Tibial nerve (tissue), 4 donors: ENCODE measurements around the gene SMOC1. TPM values are rescaled to one million over a fixed set of nuclear protein-coding genes. Genes with fewer than 3 reads are reported as not detected.

Source experiments
- DNase-seq, 2 donors: peaks; one replicate each; pipeline ENCODE4 v3.0.0-alpha.2; 2019; ENCODE audit warnings: low spot score in 2 of 2
- H3K27ac ChIP-seq, 4 donors: fragments of 200-600 bp; sonication (generic) in 3 of 4; one replicate each; pipeline ENCODE4 v1.5.1; 2017 to 2019; ENCODE audit warnings: mild to moderate bottlenecking in 1 of 4
- H3K27me3 ChIP-seq, 2 donors: fragments of 200-600 bp; sonication (generic) in 1 of 2; one replicate each; pipeline versions ENCODE4 v1.5.1 to v1.6.0; 2017 to 2019
- H3K36me3 ChIP-seq, 3 donors: fragments of 200-600 bp; sonication (generic); one replicate each; pipeline ENCODE4 v1.5.1; 2018 to 2019
- H3K4me1 ChIP-seq, 4 donors: fragments of 200-600 bp; sonication (generic) in 3 of 4; one replicate each; pipeline ENCODE4 v1.5.1; 2017 to 2019
- H3K4me3 ChIP-seq, 4 donors: fragments of 200-600 bp; sonication (generic) in 3 of 4; one replicate each; pipeline ENCODE4 v1.5.1; 2017 to 2019; ENCODE audit warnings: mild to moderate bottlenecking in 1 of 4, moderate library complexity in 1 of 4
- H3K9me3 ChIP-seq, 4 donors: fragments of 200-600 bp; sonication (generic) in 3 of 4; one replicate each; pipeline ENCODE4 v1.5.1; 2017 to 2019
- EP300 ChIP-seq, 2 donors: sonication (generic); formaldehyde crosslinking; IDR thresholded peaks; one replicate each; pipeline ENCODE4 v1.6.1; 2017; ENCODE audit warnings: antibody characterized with exemption in 2 of 2, mild to moderate bottlenecking in 1 of 2
- POLR2A ChIP-seq, 2 donors: fragments of 450-650 bp; IDR thresholded peaks; one replicate each; pipeline ENCODE4 v1.6.1; 2017; ENCODE audit warnings: antibody characterized with exemption in 2 of 2, mild to moderate bottlenecking in 2 of 2, moderate library complexity in 2 of 2
- WGBS, 2 donors: methylation state at CpG; one replicate each; pipeline ENCODE4 v1.1.5; 2018; 5-methylcytosine and 5-hydroxymethylcytosine counted together
- total RNA-seq, 4 donors: library from RNA; depleted of rRNA; stranded (reverse); fragments of >200 nt; gene quantifications; one replicate each; pipeline ENCODE4 v1.1.0, GENCODE V29; 2016
- TF ChIP-seq, protein P1 (sequence below), 5 experiments: fragments of 200-600 bp in 3 of 5; fragments of 450-650 bp in 2 of 5; sonication (generic) in 3 of 5; IDR thresholded peaks; one replicate each; pipeline ENCODE4 v1.5.1; 2016 to 2019; ENCODE audit warnings: antibody characterized with exemption in 5 of 5, mild to moderate bottlenecking in 3 of 5, moderate library complexity in 2 of 5

The SMOC1 gene
- total RNA-seq, 4 donors from 2014 or later: 6.0 to 14.4 (median 13.3) TPM

DNA sequence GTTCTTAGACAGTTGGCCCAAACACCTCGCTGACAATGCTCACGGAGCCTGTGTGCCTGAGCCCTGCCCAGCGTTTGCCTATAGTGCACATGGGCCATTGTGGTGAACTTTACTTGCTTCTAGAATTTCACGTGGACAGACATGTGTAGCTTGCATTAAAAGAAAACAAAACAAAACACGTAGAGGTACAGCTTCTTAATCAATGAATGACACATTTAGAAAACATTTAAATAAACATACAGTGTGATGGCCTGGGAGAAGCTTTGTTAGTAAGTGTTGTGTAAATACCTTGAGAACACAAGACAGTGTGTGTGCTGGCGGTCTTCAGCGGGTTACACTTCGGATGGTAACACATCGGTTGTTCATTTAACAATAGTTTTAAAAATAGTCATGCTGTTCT is 38.1 kb downstream of the SMOC1 start:
- Histone ChIP-seq H3K4me3 (no peak overlapping the region), H3K9me3 (peaks cover 0 to 4% (median 0%) of the 10 kb centered on the region in 4 donors), H3K4me1 (peaks cover 0 to 8% (median 0%) of the 10 kb centered on the region in 4 donors), H3K36me3 (no peaks in the 10 kb centered on the region), H3K27me3 (no peaks in the 10 kb centered on the region), H3K27ac (no peak overlapping the region)
- WGBS, 2 donors: 73 to 82% methylated on average over 9 of the region's 9 CpGs
- no peak for DNase-seq
- no peak for TF ChIP-seq EP300 (IDR thresholded peaks at IDR 0.05)
- TF ChIP-seq, protein P1, sequence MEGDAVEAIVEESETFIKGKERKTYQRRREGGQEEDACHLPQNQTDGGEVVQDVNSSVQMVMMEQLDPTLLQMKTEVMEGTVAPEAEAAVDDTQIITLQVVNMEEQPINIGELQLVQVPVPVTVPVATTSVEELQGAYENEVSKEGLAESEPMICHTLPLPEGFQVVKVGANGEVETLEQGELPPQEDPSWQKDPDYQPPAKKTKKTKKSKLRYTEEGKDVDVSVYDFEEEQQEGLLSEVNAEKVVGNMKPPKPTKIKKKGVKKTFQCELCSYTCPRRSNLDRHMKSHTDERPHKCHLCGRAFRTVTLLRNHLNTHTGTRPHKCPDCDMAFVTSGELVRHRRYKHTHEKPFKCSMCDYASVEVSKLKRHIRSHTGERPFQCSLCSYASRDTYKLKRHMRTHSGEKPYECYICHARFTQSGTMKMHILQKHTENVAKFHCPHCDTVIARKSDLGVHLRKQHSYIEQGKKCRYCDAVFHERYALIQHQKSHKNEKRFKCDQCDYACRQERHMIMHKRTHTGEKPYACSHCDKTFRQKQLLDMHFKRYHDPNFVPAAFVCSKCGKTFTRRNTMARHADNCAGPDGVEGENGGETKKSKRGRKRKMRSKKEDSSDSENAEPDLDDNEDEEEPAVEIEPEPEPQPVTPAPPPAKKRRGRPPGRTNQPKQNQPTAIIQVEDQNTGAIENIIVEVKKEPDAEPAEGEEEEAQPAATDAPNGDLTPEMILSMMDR (IDR thresholded peaks at IDR 0.05): no peak
- TF ChIP-seq POLR2A (IDR thresholded peaks at IDR 0.05): no peak

DNA sequence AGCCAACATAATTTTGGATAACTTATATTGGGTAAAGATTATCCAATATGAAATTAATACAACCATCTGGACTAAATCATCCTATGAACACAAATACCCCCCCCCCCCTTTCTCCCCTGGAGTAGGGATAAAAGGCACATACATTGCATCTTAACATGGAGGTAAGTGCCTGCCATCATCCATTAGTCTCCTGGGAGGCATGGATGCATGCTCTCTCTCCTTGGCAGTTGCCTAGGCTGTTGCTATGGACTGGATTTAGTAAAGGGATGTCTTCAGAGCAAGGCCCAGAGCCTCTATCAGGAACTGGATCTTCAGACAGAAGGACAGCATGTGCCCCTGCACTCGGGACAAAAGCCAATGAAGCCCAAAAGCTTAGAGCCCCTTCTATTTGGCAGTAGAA is 40.6 kb downstream of the SMOC1 start:
- no peaks in the 10 kb centered on the region for H3K27me3 ChIP-seq
- no peak overlapping the region for H3K4me3 ChIP-seq
- no peak for DNase-seq
- no peak for TF ChIP-seq EP300 (IDR thresholded peaks at IDR 0.05)
- H3K27ac ChIP-seq: no peak overlapping the region
- no peaks in the 10 kb centered on the region for H3K36me3 ChIP-seq
- H3K9me3 ChIP-seq: no peaks in the 10 kb centered on the region
- WGBS, 2 donors: 75 to 79% methylated on average over 1 of the region's 1 CpG
- peaks cover 0 to 11% (median 0%) of the 10 kb centered on the region in 4 donors for H3K4me1 ChIP-seq

DNA sequence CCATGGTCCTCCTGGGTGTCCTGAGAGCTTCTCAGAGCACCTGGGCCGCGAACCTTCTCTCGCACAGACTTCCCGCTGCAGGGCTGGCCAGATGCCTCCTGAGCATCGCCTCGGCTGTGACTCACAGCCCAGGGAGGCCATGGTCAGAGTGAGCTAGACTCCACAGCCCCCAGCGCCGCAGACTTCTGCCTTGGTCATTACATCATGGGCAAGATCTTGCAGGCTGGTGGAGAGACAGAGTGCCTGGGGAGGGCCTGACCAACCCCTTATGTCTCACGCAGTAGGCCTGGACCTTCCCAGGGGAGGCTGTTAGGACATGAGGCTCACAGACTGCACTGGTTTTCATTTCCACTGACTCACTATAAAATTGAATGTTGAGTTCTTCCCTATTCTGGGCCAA is 41.8 kb downstream of the SMOC1 start:
- Histone ChIP-seq H3K4me3 (no peak overlapping the region), H3K27me3 (no peaks in the 10 kb centered on the region), H3K4me1 (peaks cover 0 to 11% (median 0%) of the 10 kb centered on the region in 4 donors), H3K36me3 (no peaks in the 10 kb centered on the region), H3K27ac (peak overlapping the region in 1 of 4 donors; percentile 36), H3K9me3 (no peaks in the 10 kb centered on the region)
- TF ChIP-seq, protein P1 (IDR thresholded peaks at IDR 0.05): no peak
- TF ChIP-seq POLR2A (IDR thresholded peaks at IDR 0.05) (no peak), EP300 (IDR thresholded peaks at IDR 0.05) (no peak)
- no peak for DNase-seq
- WGBS, 2 donors: 95 to 100% methylated on average over 9 of the region's 9 CpGs

DNA sequence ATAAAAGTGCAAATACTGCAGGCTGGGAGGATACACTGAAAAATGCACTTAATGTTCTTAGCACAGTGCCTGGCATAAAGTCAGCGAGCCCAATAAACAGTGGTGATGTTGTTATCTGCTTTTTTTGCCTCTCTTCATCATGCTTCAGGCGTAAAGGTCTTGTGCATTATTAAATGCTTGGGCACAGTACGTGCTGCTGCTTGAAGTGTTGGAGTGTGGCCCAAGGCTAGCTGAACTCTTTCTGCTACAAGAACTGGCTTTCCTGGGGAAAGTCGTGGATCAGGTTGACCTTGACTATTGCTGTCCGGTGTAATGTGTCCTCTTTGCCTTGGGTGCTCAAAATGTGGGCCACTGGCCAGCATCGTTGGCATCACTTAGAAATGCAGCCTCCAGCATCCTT is 43.0 kb downstream of the SMOC1 start:
- TF ChIP-seq EP300 (IDR thresholded peaks at IDR 0.05): peak in 1 of 2 donors; percentile 27
- no peak for TF ChIP-seq POLR2A (IDR thresholded peaks at IDR 0.05)
- no peaks in the 10 kb centered on the region for H3K36me3 ChIP-seq
- peak overlapping the region in 1 of 4 donors; percentile 36 for H3K27ac ChIP-seq
- 30 to 43% methylated on average over 6 of the region's 6 CpGs for WGBS, 2 donors
- no peak overlapping the region for H3K4me3 ChIP-seq
- no peak for DNase-seq
- no peaks in the 10 kb centered on the region for H3K9me3 ChIP-seq
- H3K4me1 ChIP-seq: peaks cover 0 to 11% (median 0%) of the 10 kb centered on the region in 4 donors
- no peaks in the 10 kb centered on the region for H3K27me3 ChIP-seq

DNA sequence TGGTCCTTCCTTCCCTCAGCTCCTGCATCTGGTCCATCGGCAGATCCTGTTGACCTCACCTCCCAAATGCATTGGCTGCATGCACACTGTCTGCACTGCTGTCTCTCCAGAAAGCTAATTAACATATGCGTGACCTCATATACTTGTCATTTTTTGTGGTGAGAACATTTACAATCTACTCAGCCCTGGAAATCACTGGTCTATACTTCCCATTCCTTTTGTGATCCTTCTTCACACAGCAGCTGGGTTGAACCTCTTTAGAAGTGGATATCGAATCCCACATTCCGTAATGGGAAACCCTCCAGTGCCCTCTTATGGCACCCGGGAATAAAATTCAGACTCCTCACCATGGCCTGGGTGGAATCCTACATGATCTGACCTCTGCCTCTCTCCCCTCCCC is 45.0 kb downstream of the SMOC1 start:
- TF ChIP-seq EP300 (IDR thresholded peaks at IDR 0.05) (no peak), POLR2A (IDR thresholded peaks at IDR 0.05) (no peak)
- TF ChIP-seq, protein P1 (IDR thresholded peaks at IDR 0.05): no peak
- Histone ChIP-seq H3K4me1 (peaks cover 0 to 17% (median 0%) of the 10 kb centered on the region in 4 donors), H3K36me3 (no peaks in the 10 kb centered on the region), H3K4me3 (no peak overlapping the region), H3K27ac (no peak overlapping the region), H3K27me3 (no peaks in the 10 kb centered on the region), H3K9me3 (no peaks in the 10 kb centered on the region)
- WGBS, 2 donors: 68 to 78% methylated on average over 5 of the region's 5 CpGs
- no peak for DNase-seq

DNA sequence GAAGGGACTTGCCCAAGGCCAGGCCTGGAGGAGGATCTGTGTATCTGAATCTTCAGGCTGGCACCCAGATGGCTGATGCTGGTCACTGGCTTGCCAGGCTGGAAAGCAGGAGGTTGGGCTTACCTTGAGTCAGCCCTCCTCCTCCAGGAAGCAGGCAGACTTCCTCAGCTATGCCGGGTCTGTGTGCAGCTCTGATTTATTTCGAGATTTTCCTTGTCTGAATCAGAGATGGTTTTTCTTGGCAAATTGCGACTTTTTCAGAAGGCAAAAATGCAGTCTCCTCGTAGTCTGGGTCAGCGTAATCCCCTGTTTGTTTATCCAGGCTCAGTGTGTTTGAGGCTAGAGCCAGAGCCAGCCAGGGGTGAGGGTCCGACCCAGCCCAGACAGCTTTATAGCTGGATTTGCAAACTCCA is 48.9 kb downstream of the SMOC1 start:
- Histone ChIP-seq H3K4me3 (no peak overlapping the region), H3K4me1 (peaks cover 0 to 6% (median 0%) of the 10 kb centered on the region in 4 donors), H3K36me3 (no peaks in the 10 kb centered on the region), H3K27me3 (no peaks in the 10 kb centered on the region), H3K9me3 (no peaks in the 10 kb centered on the region), H3K27ac (no peak overlapping the region)
- 61 to 62% methylated on average over 6 of the region's 6 CpGs for WGBS, 2 donors
- DNase-seq: no peak
- TF ChIP-seq EP300 (IDR thresholded peaks at IDR 0.05) (no peak), POLR2A (IDR thresholded peaks at IDR 0.05) (no peak)
- TF ChIP-seq, protein P1 (IDR thresholded peaks at IDR 0.05): no peak
